ENCODE measurements around the gene SARS1. TPM values are rescaled to one million over a fixed set of nuclear protein-coding genes. Genes with fewer than 3 reads are reported as not detected.

The SARS1 gene
- total RNA-seq, 1 donor from 2014 or later, result 364 TPM

DNA sequence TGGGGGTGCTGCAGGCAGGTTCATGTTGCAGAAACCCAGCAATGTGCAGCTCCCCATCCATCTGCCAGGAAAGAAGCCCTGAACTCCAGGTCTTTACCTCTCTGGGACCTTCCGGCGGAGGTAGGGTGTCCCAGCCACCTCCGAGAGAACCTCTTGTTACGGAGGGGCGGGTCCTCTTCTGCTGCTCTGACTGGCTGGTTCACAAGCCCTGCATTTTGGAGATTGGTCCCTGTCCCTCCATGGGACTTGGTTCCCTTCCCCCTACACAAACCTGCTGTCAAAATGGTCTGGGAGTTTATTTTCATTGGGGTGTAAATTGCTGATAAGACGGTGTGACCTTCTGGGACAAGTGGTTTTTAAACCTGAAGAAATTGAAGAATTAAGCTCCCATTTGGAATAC lies 27.6 kb downstream of the SARS1 start:
- TF ChIP-seq, protein P1, sequence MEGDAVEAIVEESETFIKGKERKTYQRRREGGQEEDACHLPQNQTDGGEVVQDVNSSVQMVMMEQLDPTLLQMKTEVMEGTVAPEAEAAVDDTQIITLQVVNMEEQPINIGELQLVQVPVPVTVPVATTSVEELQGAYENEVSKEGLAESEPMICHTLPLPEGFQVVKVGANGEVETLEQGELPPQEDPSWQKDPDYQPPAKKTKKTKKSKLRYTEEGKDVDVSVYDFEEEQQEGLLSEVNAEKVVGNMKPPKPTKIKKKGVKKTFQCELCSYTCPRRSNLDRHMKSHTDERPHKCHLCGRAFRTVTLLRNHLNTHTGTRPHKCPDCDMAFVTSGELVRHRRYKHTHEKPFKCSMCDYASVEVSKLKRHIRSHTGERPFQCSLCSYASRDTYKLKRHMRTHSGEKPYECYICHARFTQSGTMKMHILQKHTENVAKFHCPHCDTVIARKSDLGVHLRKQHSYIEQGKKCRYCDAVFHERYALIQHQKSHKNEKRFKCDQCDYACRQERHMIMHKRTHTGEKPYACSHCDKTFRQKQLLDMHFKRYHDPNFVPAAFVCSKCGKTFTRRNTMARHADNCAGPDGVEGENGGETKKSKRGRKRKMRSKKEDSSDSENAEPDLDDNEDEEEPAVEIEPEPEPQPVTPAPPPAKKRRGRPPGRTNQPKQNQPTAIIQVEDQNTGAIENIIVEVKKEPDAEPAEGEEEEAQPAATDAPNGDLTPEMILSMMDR (IDR thresholded peaks at IDR 0.05), result no peak
- Mint-ChIP-seq H3K4me3 (ENCODE audit: unreplicated experiment) (no peak overlapping the region), H3K4me1 (ENCODE audit: unreplicated experiment) (peaks cover 22% of the 10 kb centered on the region), H3K27me3 (ENCODE audit: unreplicated experiment) (no peaks in the 10 kb centered on the region), H3K27ac (ENCODE audit: unreplicated experiment) (no peak overlapping the region), H3K9me3 (ENCODE audit: unreplicated experiment) (no peaks in the 10 kb centered on the region), H3K36me3 (ENCODE audit: unreplicated experiment) (peaks cover 26% of the 10 kb centered on the region)
- no peak for DNase-seq (ENCODE audit: extremely low spot score, unreplicated experiment)

DNA sequence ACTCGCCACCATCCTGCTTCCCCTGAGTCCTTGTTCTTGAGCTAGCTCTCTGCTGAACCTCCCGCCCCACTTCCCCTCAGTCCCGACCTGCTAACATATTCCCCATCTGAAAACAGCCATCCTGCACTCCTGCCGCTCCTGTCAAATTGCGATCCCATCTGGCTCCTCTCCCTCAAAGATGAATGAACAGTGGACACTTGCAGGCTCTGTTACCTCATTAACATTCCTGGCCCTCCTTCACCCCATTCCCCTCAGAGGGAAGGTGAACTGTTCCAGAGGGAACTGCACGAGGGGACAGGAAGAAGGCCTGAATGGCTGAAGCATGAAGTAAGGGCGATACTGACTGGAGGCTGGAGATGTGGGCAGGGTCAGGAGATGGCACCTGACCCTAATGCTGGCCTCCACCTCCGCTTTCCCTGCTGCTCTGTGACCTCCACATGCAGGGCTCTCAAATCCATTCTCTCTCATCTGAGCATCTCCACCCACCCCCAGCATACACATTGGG lies 28.2 kb downstream of the SARS1 start:
- TF ChIP-seq, protein P1 (IDR thresholded peaks at IDR 0.05), result no peak
- no peaks in the 10 kb centered on the region for H3K9me3 Mint-ChIP-seq (ENCODE audit: unreplicated experiment)
- peak overlapping the region; percentile 11 for H3K27ac Mint-ChIP-seq (ENCODE audit: unreplicated experiment)
- no peak for DNase-seq (ENCODE audit: extremely low spot score, unreplicated experiment)
- no peak overlapping the region for H3K4me3 Mint-ChIP-seq (ENCODE audit: unreplicated experiment)
- no peaks in the 10 kb centered on the region for H3K27me3 Mint-ChIP-seq (ENCODE audit: unreplicated experiment)
- H3K4me1 Mint-ChIP-seq (ENCODE audit: unreplicated experiment), result peaks cover 22% of the 10 kb centered on the region
- peaks cover 22% of the 10 kb centered on the region for H3K36me3 Mint-ChIP-seq (ENCODE audit: unreplicated experiment)

DNA sequence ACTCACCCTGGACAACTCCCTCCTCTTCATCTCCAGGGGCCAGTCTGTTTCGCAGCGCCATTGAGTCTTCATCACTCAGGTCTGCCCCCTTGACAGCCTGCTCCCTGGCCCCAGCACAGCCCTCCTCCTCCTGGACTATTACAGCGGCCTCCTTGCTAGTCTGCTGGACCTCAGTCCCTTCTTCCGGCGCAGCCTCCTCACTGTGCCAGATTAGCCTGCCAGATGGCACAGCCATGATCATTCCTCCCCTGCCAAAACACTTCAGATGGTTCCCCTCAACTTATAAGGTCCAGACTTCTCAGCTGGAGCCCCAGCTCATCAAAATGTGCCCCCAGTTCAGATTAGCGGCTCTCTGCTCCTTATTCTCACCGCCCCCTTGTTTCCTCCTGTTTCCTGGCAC lies 28.7 kb downstream of the SARS1 start:
- Mint-ChIP-seq H3K9me3 (ENCODE audit: unreplicated experiment) (no peaks in the 10 kb centered on the region), H3K4me1 (ENCODE audit: unreplicated experiment) (peaks cover 22% of the 10 kb centered on the region), H3K27ac (ENCODE audit: unreplicated experiment) (no peak overlapping the region), H3K27me3 (ENCODE audit: unreplicated experiment) (no peaks in the 10 kb centered on the region), H3K36me3 (ENCODE audit: unreplicated experiment) (peaks cover 17% of the 10 kb centered on the region), H3K4me3 (ENCODE audit: unreplicated experiment) (no peak overlapping the region)
- peak; percentile 64 for DNase-seq (ENCODE audit: extremely low spot score, unreplicated experiment)
- TF ChIP-seq, protein P1 (IDR thresholded peaks at IDR 0.05), result no peak

DNA sequence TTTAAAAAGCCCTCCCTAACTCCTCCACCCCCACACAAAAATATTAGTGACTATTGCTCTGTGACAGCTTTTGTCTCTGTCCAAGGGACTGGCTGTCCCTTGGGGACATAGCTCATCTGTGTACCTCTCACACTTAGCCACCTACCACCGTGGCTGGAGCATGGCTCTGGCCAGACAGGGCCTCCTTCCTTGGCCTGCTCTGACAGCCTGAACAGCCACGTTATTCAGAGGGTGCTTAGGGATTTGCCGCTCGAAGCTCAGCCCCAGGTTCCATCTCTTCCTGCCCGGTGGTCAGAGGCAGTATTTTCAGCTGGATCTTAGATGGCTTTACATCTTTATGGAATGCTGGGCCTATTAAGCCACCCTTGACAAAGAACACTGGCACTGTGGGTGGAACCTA lies 29.5 kb downstream of the SARS1 start:
- peaks cover 9% of the 10 kb centered on the region for H3K36me3 Mint-ChIP-seq (ENCODE audit: unreplicated experiment)
- TF ChIP-seq, protein P1 (IDR thresholded peaks at IDR 0.05), result no peak
- DNase-seq (ENCODE audit: extremely low spot score, unreplicated experiment), result no peak
- no peak overlapping the region for H3K27ac Mint-ChIP-seq (ENCODE audit: unreplicated experiment)
- peaks cover 22% of the 10 kb centered on the region for H3K4me1 Mint-ChIP-seq (ENCODE audit: unreplicated experiment)
- H3K9me3 Mint-ChIP-seq (ENCODE audit: unreplicated experiment), result no peaks in the 10 kb centered on the region
- no peaks in the 10 kb centered on the region for H3K27me3 Mint-ChIP-seq (ENCODE audit: unreplicated experiment)
- H3K4me3 Mint-ChIP-seq (ENCODE audit: unreplicated experiment), result no peak overlapping the region

DNA sequence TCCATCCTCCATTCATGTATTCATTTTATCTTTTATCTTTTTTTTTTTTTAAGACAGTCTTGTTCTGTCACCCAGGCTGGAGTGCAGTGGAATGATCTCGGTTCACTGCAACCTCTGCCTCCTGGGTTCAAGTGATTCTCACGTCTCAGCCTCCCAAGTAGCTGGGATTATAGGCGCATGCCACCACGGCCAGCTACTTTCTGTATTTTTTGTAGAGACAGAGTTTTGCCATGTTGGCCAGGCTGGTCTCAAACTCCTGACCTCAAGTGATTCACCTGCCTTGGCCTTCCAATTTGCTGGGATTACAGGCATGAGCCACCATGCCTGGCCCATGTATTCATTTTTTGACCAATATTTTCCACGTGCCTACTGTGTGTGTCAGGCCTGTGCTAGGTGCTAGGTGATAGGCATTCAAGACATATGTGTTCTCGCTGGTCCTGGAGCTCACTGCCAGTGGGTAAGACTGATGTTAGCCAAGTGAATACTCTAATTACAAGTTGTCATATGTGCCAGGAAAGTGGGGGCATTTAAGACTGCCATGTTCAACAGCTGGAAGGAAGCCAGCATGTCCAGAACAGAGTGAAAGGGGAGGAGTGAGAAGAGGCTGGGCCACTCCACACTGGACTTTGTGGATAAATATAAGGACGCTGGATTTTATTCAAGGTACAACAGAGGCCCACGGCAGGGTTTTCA lies 30.3 kb downstream of the SARS1 start:
- DNase-seq (ENCODE audit: extremely low spot score, unreplicated experiment), result no peak
- Mint-ChIP-seq H3K27ac (ENCODE audit: unreplicated experiment) (no peak overlapping the region), H3K9me3 (ENCODE audit: unreplicated experiment) (no peaks in the 10 kb centered on the region), H3K27me3 (ENCODE audit: unreplicated experiment) (no peaks in the 10 kb centered on the region), H3K4me3 (ENCODE audit: unreplicated experiment) (no peak overlapping the region), H3K36me3 (ENCODE audit: unreplicated experiment) (peaks cover 4% of the 10 kb centered on the region), H3K4me1 (ENCODE audit: unreplicated experiment) (peaks cover 24% of the 10 kb centered on the region)
- TF ChIP-seq, protein P1 (IDR thresholded peaks at IDR 0.05), result no peak

All from osteocyte (in vitro differentiated cells).